GM18505 (cell line): Measurements from ENCODE around the gene PHF11.

ENCODE experiments used
- ATAC-seq: cut with Tn5 transposase; IDR thresholded peaks from one replicate; pipeline ENCODE4 v1.9.1; 2021; ENCODE audit not compliant: unreplicated experiment
- POLR2A ChIP-seq: IDR thresholded peaks from 4 replicates; pipeline ENCODE4 v1.6.1; 2011; ENCODE audit warnings: borderline replicate concordance; ENCODE audit not compliant: insufficient read depth, insufficient read length; ENCODE audit errors: extremely low read depth

PHF11 gene

DNA sequence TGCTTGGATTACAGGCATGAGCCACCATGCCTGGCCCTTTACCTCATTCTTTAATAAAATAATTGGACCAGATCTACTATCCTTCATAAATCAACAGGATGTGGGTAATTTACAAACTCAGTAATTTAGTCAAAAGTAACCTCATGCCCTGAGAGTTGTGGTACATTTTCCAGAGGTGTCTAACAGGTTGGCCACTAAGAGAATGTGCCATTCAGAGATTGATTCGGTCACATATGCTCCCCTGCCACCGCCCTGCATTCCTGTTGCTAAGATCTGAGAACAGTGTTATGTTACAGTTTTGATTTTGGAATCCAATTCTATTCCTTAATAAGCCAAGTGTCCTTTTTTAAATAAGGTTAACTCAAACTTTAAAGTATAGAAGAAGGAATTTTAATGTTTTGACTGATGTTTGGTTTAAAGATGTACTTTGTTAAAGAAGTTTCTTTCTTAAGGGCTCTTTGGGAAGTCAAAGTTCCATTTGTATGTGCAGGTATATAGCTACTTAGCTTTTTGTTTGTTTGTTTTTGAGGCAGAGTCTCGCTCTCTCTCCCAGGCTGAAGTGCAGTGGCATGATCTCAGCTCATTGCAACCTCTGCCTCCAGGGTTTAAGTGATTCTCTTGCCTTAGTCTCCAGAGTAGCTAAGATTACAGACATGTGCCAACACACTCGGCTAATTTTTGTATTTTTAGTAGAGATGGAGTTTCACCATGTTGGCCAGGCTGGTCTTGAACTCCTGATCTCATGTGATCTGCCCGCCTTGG, 29.2 kb downstream of the PHF11 start:
- no peak for ATAC-seq
- TF ChIP-seq POLR2A: no peak

DNA sequence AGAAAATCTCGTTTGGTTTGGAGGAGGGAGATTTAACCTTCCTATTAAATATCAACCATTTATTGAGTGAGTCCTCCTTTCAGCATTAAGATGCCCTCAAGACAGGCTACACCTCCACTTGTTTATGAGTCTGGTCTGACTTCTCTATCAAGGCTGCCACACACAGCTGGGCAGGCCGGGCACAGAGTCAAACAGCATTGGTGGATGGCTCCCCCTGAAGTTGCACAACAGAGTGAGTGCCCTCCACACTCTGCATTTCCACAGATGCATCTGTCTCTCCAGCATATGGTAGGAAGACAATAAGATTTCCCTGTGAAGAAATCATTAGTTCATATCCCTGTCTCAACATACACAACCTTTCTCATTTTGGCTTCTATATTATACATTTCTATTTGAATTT, 31.4 kb downstream of the PHF11 start:
- TF ChIP-seq POLR2A: no peak
- no peak for ATAC-seq

- TF ChIP-seq POLR2A: no peak
- no peak for ATAC-seq
These were observed 32.4 kb downstream of the PHF11 start for GRCh38 chr13:49528161-49528560.

DNA sequence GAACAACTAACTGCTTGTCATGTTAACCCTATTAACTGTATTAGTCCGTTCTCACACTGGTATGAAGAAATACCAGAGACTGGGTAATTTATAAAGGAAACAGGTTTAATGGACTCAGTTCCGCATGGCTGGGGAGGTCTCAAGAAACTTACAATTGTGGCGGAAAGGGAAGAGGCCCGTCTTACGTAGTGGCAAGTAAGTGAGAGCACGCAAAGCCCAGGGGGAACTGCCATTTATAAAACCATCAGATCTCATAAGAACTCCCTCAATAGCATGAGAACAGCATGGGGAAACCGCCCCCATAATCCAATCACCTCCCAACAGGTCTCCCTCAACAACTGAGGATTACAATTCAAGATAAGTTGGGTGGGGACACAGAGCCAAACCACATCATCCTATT, 34.7 kb downstream of the PHF11 start:
- ATAC-seq: peak; percentile 68
- TF ChIP-seq POLR2A: no peak

DNA sequence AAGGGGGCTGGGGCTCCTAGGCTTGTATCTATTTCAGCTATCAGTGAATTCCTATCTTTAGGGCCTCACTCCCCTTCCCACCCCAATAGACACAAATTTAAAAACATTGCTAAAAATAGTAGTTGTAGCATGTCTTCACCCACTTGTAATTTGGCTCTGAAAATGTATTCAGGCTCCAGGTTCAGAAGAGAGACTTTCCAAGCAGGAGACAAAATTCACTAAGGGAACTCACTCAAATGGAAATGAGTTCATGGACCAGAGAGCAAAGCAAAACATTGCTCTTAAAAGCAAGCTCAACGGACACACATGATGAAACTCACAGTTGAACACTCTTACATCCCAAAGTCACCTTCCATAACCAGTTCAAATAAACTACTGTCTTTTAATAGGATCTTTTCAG, 36.8 kb downstream of the PHF11 start:
- ATAC-seq: no peak
- TF ChIP-seq POLR2A: no peak

DNA sequence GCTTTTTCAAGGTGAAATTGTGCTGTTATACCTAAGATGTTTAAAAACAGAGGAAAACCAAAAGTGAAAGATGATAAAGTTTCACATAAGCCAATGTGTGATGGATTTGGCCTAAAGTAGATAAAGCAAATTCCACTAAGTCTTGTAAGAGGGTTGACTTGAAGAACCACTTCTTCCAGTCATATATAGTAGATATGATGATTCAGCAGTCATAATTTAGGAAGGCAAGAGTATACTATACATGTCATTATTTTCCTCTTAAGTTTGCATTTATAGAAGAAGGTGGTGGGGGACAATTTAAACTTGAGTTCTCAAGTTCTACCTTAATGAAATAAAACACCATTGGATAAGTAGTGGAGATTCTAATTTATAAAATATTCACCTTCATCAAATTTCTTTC, 37.3 kb downstream of the PHF11 start:
- no peak for TF ChIP-seq POLR2A
- no peak for ATAC-seq

GRCh38 chr13:49533591-49534269, 38.0 kb downstream of the PHF11 start:
- ATAC-seq: no peak
- no peak for TF ChIP-seq POLR2A

DNA sequence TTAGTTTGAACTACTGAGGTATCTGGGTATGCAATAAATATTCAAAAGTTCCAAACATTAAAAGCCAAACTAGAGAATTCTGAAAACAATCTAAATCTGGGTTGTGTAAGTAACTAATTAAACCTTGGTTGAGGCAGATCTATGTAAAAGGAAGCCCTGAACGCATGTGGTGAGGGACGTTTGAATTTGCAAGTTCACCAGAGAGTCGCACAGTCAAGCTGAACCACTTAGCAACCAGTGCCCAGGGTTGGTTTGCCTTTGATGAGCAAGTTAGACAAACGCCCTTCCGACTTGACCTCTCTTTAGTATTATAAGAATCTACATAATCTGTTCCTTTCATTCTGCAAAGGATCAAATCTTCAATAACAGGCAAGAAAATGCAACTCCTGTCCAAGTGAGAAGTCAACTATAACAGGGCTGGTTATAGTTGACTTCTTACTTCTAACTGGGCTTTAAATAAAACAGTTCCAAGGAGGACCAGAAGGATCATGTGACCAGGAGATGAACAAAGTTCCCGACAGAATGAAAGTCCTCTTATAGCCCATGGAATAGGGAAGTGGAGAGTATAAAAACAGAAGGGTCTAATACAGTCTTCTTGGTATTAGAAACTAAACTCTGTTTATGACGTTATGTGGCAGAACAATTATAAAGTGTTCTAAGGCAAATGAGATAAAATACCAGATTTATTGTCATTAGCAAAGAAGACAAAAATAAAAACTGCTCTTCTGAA, 40.6 kb downstream of the PHF11 start:
- ATAC-seq: no peak

GRCh38 chr13:49538404-49538803, 42.7 kb downstream of the PHF11 start:
- ATAC-seq: no peak
- no peak for TF ChIP-seq POLR2A

More for the DNA sequence above, 40.6 kb downstream of the PHF11 start:
- TF ChIP-seq POLR2A: no peak

DNA sequence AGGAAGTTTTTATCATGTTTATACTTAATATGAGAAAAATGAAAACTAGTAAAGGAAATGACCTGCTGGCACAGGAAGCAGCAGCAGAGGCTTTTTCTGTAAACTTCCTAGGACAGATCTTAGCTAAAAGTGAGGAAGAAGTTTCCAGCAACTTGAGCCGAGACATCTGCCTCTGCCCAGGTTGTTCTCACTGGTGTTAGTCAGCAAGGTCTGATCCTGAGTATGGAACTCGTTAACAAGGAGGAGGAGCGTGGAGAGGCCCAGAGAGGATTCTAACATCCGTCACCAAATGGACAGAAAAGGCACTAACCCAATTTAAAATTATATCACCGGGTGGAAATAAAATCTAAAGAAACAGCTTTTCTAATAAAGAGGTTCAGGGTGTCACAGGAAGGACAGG, 43.6 kb downstream of the PHF11 start:
- ATAC-seq: no peak
- TF ChIP-seq POLR2A: no peak

DNA sequence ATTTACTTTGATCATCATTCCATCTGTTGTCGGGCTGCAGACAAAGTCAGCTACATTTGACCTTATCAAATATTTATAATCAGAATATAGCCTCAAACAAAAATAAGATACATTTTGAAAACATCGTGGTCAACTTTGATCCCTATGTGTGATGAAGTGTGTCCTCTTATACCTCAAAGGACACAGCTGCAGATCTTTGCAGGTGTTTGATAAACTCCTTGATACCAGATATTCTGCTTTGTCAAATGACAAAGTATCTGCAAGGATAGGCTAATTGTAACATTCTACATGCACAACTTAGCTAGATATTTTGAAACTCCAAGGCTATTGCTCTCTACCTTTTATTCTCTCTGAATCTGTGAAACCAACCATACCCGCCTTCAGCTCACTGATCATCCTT, 44.0 kb downstream of the PHF11 start:
- no peak for ATAC-seq
- no peak for TF ChIP-seq POLR2A

GRCh38 chr13:49540552-49540951, 44.8 kb downstream of the PHF11 start:
- TF ChIP-seq POLR2A: no peak
- ATAC-seq: no peak

- TF ChIP-seq POLR2A: no peak
- ATAC-seq: no peak
These were observed 47.9 kb downstream of the PHF11 start for GRCh38 chr13:49543656-49544055.

GRCh38 chr13:49545661-49546060, 49.9 kb downstream of the PHF11 start:
- no peak for TF ChIP-seq POLR2A
- no peak for ATAC-seq
